ENCODE measurements around the gene FSTL4.

Gene FSTL4

DNA sequence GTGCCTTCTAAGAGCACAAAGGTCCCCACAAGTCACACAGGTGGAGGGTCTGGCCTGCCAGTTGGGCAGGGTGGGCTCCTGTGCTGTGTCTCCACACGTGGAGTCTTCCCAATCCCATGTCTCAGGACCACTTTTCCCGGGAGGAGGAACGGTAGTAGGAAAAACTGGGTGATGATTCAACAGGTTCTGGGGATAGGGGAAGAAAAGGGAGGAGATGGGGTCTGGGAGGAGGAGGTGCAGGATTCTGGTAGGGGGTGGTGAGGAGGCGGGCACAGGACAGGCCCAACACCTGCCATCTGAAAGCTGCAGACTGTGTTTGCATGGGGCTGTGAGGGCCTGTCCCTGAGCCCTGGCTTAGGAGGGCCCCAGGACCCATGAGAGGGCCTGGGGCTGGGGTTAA is 345.4 kb downstream of the FSTL4 start:
- Mint-ChIP-seq H3K4me3 (no peak overlapping the region), H3K36me3 (ENCODE audit: low read depth) (no peaks in the 10 kb centered on the region), H3K4me1 (ENCODE audit: low read depth) (no peaks in the 10 kb centered on the region), H3K27me3 (ENCODE audit: low read depth) (peaks cover 10% of the 10 kb centered on the region), H3K9me3 (no peaks in the 10 kb centered on the region), H3K27ac (no peak overlapping the region)

DNA sequence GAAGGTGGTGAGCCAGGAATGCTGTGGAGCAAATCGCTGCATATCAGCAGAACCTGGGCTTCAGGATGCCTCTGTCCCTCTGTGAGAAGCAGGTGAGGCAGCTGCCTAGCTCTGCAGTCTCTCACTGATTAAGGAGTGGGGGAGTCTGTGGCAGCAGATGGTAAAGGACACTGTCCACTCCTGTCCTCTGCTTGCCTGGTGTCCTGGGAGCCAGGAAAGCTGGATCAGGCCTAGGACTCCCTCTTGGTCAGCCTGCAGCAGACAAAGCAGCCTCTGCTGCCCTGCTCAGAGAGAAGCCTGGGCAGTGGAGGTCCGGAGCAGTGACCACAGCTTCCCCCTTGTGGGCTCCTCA is 345.8 kb downstream of the FSTL4 start:
- Mint-ChIP-seq H3K4me1 (ENCODE audit: low read depth) (no peaks in the 10 kb centered on the region), H3K27me3 (ENCODE audit: low read depth) (peaks cover 10% of the 10 kb centered on the region), H3K4me3 (no peak overlapping the region), H3K9me3 (no peaks in the 10 kb centered on the region), H3K36me3 (ENCODE audit: low read depth) (no peaks in the 10 kb centered on the region), H3K27ac (no peak overlapping the region)

DNA sequence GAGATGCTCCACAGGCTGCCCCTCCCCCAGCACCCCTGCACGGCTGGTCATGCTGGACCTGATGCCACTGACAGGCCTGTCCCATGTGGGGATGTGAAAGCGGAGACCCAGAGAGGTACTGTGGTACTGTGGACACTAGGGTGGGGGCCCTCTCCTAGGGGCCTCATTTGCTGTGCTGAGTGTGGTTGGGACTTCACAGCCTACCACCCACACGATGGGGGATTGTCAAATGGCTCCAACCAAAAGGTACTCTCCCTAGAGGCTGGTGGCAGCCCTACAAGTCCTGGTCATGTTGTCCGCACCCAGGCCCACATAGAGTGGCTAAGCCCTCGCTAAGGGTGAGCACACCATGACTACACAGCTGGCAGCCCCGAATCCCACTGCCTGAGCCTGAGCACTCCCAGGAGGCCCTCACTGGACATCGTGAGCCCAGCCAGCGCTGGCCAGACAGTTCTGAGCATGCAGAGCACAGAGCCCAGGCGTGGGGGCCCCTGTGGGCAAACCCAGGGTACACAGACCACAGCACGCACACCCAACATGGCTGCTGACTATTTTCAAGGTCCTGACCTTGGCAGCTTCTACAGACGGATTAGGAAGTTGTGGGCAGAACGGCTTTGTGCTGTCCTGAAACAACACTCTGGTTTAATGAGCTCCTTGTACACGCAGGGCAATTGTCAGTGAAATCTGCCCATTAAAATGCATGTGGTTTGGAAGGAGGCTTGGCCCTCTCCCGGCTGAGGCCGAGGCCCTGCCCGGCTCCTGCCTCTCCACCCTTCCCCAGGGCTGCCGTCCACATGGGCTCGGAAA is 346.4 kb downstream of the FSTL4 start:
- no peak overlapping the region for H3K4me3 Mint-ChIP-seq

DNA sequence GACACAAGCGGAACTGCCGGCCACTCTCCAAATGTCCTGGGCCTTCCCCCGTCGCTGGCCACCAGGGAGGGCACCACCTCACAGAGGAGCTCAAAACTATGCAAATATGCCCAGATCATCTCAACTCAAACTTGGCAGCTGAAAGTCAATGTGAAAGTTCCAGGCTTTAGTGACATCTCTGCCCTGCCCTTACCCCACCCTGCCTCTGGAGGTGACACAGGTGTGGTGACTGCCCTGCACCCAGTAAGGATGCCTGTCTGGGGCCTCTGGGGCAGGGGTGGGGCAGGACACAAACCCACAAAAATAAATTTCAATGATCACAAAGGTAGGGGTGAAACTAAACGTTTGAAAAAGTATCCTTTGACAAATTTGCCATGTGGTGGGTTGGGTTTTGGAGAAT is 347.1 kb downstream of the FSTL4 start:
- Mint-ChIP-seq H3K27ac (no peak overlapping the region), H3K4me1 (ENCODE audit: low read depth) (no peaks in the 10 kb centered on the region), H3K27me3 (ENCODE audit: low read depth) (peaks cover 10% of the 10 kb centered on the region), H3K36me3 (ENCODE audit: low read depth) (no peaks in the 10 kb centered on the region), H3K4me3 (no peak overlapping the region), H3K9me3 (no peaks in the 10 kb centered on the region)

More for the DNA sequence above, 346.4 kb downstream of the FSTL4 start:
- H3K4me1 Mint-ChIP-seq (ENCODE audit: low read depth), result no peaks in the 10 kb centered on the region
- H3K27me3 Mint-ChIP-seq (ENCODE audit: low read depth), result peaks cover 10% of the 10 kb centered on the region
- no peaks in the 10 kb centered on the region for H3K36me3 Mint-ChIP-seq (ENCODE audit: low read depth)
- no peaks in the 10 kb centered on the region for H3K9me3 Mint-ChIP-seq
- no peak overlapping the region for H3K27ac Mint-ChIP-seq

DNA sequence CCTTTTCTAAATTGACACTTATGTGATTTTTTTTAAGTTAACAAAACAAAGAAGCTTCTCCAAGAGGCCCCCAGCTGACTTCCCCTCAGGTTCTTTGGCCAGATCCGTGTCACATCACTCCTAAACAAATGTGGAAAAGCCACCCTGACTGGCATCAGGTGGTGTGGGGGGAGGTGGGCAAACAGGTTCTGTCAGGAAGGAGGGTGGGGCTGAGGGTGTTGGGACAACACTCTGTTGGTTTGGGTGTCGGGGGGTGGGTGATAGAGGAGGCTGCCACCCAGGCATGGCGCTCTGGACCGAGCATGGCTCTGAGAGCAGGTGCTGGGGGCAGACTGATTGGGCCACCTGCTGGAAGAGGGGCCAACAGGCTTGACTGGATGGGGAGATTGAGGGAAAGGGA is 349.7 kb downstream of the FSTL4 start:
- Mint-ChIP-seq H3K9me3 (no peaks in the 10 kb centered on the region), H3K36me3 (ENCODE audit: low read depth) (no peaks in the 10 kb centered on the region), H3K4me1 (ENCODE audit: low read depth) (peaks cover 12% of the 10 kb centered on the region), H3K27me3 (ENCODE audit: low read depth) (peaks cover 10% of the 10 kb centered on the region), H3K27ac (no peak overlapping the region), H3K4me3 (no peak overlapping the region)

DNA sequence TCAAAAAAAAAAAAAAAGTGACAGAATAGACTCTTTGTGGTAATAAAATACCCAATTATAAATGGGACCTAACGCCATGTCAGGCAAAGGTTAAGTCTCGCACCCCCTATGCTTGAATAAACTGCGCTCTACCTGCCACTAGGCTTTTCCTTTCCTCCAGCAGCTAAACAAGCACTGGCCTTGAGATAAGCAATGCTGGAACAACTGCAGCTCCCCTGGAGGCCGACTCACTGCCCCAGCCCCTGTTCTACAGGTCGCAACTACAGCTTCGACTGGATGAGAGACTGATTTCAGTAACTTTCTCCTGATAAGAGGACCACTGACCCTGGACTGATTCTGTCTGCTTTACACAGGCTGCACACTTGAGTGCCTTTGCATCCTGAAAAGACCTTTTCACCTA is 350.3 kb downstream of the FSTL4 start:
- Mint-ChIP-seq H3K27me3 (ENCODE audit: low read depth) (peaks cover 10% of the 10 kb centered on the region), H3K9me3 (no peaks in the 10 kb centered on the region), H3K36me3 (ENCODE audit: low read depth) (no peaks in the 10 kb centered on the region), H3K4me1 (ENCODE audit: low read depth) (peaks cover 12% of the 10 kb centered on the region), H3K27ac (no peak overlapping the region), H3K4me3 (no peak overlapping the region)

DNA sequence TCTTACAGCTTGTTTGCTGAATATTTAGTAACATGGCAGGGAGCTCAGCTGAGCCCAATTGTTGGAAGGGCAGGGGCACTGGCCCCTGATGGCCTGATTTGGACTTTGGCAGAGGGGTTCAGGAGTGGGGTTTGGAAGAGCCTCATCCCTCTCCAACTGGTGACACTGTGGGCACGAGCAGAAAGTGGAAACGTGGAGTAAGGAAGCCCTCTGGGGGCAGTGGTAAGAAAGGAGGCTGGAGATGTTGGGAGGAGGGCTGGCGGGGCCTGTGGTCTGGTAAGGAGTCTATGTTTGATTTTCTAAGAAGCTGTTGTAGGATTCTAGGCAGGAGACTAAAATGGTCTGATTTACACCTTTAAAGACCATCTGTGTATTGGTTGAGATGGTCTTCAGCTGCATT is 351.6 kb downstream of the FSTL4 start:
- Mint-ChIP-seq H3K4me3 (no peak overlapping the region), H3K4me1 (ENCODE audit: low read depth) (peaks cover 12% of the 10 kb centered on the region), H3K27me3 (ENCODE audit: low read depth) (peaks cover 10% of the 10 kb centered on the region), H3K9me3 (no peaks in the 10 kb centered on the region), H3K36me3 (ENCODE audit: low read depth) (no peaks in the 10 kb centered on the region), H3K27ac (no peak overlapping the region)

DNA sequence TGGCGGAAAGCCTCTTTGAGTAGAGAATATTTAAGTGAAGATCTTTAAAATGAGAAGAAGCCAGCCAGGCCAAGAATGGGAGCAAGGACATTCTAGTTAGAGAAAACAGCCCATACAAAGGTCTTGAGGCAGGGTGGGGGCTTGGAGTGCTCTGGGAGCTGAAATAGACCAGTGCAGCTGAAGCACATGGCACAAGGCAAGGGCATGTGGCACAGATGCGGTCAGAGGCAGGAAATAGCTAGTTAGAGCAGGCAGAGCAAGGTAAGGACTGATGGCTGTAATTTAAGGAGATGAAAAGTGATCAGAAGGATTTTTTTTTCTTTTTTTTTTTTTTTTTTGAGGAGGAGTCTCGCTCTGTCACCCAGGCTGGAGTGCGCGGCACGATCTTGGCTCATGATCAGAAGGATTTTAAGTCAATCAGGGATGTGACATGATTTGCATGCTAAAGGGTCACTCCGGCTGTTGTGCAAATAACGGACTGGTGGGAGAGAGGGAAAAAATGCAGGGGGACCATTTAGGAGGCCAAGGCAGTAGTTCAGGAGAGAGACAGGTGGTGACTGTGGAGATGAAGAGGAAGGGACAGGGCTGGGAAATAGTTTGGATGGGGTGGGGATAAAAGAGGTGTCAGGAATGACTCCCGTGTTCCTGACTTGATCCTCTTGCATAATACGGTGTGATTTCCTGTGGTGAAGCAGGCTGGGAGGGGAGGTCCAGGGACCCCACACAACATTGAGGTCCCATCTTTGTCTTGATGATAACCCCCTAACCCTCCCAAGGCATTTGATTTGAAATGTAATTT is 352.9 kb downstream of the FSTL4 start:
- Mint-ChIP-seq H3K27me3 (ENCODE audit: low read depth) (peaks cover 10% of the 10 kb centered on the region), H3K27ac (no peak overlapping the region), H3K36me3 (ENCODE audit: low read depth) (no peaks in the 10 kb centered on the region), H3K4me3 (no peak overlapping the region), H3K9me3 (no peaks in the 10 kb centered on the region), H3K4me1 (ENCODE audit: low read depth) (peaks cover 12% of the 10 kb centered on the region)

DNA sequence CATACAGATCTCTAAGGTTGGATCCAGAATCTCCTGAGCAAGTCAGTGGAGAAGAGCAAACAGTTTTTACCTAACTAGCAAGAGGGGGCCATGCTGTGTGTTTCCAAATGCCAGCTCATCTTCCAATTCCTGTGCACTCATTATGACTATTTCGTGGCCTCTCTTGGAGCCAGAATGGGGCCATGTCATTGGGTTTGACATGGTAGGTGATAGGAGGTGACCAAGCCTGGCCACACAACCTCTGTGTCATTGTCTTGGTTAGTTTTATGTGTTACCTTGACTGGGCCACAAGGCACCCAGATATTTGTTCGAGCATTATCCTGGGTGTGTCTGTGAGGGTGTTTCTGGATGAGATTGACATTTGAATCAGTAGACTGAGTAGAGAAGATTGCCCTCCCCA is 354.4 kb downstream of the FSTL4 start:
- Mint-ChIP-seq H3K27ac (no peak overlapping the region), H3K4me1 (ENCODE audit: low read depth) (peaks cover 12% of the 10 kb centered on the region), H3K4me3 (no peak overlapping the region), H3K27me3 (ENCODE audit: low read depth) (peaks cover 2% of the 10 kb centered on the region), H3K36me3 (ENCODE audit: low read depth) (no peaks in the 10 kb centered on the region), H3K9me3 (no peaks in the 10 kb centered on the region)

DNA sequence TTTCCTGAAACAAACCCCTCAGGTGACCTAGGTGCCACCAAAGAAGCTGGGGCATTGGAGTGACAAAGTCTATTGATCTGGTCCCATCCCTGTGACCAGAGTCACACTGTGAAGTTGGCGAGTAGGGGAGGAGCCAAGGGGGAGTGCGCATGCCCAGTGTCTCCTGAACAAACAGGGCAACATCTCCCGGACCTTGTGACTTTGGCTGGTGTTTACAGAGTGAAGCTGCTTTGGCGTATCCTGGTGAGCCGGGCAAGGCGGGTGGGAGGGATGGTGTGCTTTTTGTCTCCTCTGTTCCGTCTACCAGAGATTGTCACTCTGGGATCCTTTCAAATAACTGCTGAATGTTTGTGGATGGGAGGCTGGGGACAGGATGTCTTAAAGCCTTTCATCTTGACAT is 356.1 kb downstream of the FSTL4 start:
- no peaks in the 10 kb centered on the region for H3K9me3 Mint-ChIP-seq
- no peaks in the 10 kb centered on the region for H3K36me3 Mint-ChIP-seq (ENCODE audit: low read depth)
- peaks cover 12% of the 10 kb centered on the region for H3K4me1 Mint-ChIP-seq (ENCODE audit: low read depth)
- H3K4me3 Mint-ChIP-seq, result no peak overlapping the region
- H3K27ac Mint-ChIP-seq, result no peak overlapping the region
- H3K27me3 Mint-ChIP-seq (ENCODE audit: low read depth), result no peaks in the 10 kb centered on the region

DNA sequence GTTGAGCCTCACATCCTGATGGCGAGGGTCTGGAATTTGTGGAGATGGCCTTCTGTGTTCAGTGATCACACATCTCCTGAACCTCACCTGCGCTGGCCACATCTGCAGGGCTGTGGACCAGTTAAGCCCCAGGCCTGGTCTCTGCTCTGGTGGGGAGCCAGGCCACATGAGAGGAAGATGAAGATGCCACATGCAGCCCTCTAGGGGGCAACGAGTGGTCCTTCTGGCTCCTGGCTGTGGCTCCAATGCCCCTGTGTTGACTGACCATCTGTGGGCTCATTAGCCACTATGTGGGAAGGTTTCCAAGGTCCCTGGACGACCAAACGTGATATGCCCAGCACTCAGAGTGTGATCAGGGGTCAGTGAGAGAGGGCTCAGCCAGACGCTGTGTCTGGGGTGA is 357.5 kb downstream of the FSTL4 start:
- no peaks in the 10 kb centered on the region for H3K36me3 Mint-ChIP-seq (ENCODE audit: low read depth)
- H3K9me3 Mint-ChIP-seq, result no peaks in the 10 kb centered on the region
- H3K4me3 Mint-ChIP-seq, result no peak overlapping the region
- no peak overlapping the region for H3K27ac Mint-ChIP-seq
- H3K4me1 Mint-ChIP-seq (ENCODE audit: low read depth), result peaks cover 12% of the 10 kb centered on the region
- H3K27me3 Mint-ChIP-seq (ENCODE audit: low read depth), result no peaks in the 10 kb centered on the region

DNA sequence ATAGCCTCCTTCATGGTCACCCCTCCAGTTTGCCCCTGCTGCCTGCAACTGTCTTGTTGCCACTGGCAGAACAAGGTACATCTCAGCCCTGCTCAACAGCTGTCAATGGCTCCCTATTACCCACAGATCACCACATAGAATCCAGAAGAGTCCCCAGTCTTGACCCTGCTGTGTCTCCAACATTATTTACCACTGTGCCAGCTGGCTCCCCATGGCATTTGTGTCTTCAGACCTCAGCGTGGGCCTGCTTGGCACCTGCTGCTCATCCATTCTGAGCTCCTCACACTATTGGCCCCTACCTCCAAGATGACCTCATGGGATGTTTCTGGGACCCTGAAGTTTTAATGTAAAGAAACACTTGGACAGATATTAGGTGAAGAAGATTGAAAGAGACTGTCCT is 358.7 kb downstream of the FSTL4 start:
- no peaks in the 10 kb centered on the region for H3K9me3 Mint-ChIP-seq
- H3K27ac Mint-ChIP-seq, result no peak overlapping the region
- H3K36me3 Mint-ChIP-seq (ENCODE audit: low read depth), result no peaks in the 10 kb centered on the region
- peaks cover 6% of the 10 kb centered on the region for H3K4me1 Mint-ChIP-seq (ENCODE audit: low read depth)
- no peak overlapping the region for H3K4me3 Mint-ChIP-seq
- no peaks in the 10 kb centered on the region for H3K27me3 Mint-ChIP-seq (ENCODE audit: low read depth)

DNA sequence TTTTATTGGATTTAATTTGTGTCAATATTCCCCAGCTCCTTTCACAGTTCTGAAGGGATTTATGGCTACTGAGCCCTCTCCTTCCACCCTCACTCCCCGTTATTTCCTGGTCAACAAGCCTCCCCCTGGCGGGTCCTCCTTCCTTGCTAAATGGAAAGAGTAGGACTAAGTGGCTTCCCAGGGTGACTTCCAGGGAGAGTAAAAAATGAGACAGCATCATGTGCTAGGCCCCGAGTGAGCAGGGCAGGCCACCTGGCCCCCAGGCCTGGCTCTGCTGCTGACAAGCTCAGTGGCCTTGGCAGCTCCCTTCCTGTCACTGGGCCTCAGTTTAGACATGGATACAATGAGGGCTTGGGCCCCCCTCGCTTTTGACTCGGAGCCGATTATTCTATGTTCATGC is 359.3 kb downstream of the FSTL4 start:
- Mint-ChIP-seq H3K4me3 (no peak overlapping the region), H3K4me1 (ENCODE audit: low read depth) (peaks cover 2% of the 10 kb centered on the region), H3K27ac (no peak overlapping the region), H3K36me3 (ENCODE audit: low read depth) (no peaks in the 10 kb centered on the region), H3K27me3 (ENCODE audit: low read depth) (no peaks in the 10 kb centered on the region), H3K9me3 (no peaks in the 10 kb centered on the region)

DNA sequence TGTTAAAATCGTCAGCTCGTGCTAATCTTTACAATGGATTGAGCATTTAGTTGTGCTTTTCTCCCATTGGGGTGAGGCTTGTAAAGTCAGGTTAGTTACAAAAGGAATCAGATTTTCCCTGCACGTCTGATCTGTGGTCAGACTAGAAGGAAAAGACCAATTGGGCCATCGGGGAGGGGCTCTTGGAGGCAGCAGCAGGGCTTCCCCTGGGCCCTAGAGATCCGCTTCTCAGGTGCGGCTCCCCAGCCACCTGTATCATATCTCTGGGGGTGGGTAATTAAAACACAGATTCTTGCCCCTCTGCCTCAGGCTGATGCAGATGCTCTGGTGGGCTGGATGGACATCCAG is 360.2 kb downstream of the FSTL4 start:
- Mint-ChIP-seq H3K9me3 (no peaks in the 10 kb centered on the region), H3K27ac (no peak overlapping the region), H3K27me3 (ENCODE audit: low read depth) (no peaks in the 10 kb centered on the region), H3K4me1 (ENCODE audit: low read depth) (no peaks in the 10 kb centered on the region), H3K4me3 (no peak overlapping the region), H3K36me3 (ENCODE audit: low read depth) (no peaks in the 10 kb centered on the region)

DNA sequence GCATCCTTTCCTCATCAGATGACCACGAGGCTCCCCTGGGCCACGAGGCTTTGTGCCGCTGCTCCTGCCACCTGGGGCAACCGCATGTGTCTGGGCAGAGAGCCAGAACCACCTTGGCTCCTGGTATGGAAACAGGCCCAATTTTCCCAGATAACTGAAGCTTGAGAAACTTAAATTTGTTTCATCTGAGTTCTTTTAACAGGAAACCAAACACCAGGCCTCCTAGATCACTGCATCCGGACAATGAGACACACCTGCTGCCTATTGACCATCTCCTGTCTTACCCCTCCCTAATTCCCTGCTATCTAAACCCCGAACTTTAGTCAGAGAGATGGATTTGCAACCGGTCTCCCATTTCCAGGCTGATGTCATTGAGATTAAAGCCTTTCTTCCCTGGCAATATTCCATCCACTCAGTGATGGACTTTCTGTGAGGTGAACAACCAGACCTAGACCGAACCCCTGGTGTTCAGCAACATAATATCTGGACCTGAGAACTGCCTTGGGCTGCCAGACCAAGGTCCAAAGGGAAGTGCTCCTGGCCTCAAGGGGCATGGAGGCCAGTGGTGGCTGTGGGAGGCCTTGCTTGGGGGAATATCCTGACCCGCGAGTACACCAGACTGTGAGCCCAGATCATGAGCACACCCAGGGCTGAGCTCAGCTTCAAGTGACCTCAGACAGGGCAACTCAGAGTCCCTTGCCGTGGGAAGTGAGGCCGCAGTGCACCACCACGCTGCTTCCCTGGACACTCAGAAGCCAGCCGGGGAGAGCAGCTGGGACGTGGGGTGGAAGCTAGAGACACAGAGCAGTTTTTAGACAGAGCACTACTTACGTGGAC is 360.8 kb downstream of the FSTL4 start:
- H3K9me3 Mint-ChIP-seq, result no peaks in the 10 kb centered on the region
- H3K36me3 Mint-ChIP-seq (ENCODE audit: low read depth), result no peaks in the 10 kb centered on the region
- H3K27me3 Mint-ChIP-seq (ENCODE audit: low read depth), result no peaks in the 10 kb centered on the region
- H3K4me1 Mint-ChIP-seq (ENCODE audit: low read depth), result no peaks in the 10 kb centered on the region
- no peak overlapping the region for H3K27ac Mint-ChIP-seq
- H3K4me3 Mint-ChIP-seq, result no peak overlapping the region

Measured in T-helper 1 cell treated with Interleukin-12 subunit alpha and Interleukin-12 subunit beta and Interleukin-4 antibody, amounts not matched to agents 30 μg/mL and 1 μg/mL, for 36 hours (primary cell).